Stimulated activated memory B cell treated with anti-CD40 and anti-IgM and Interleukin-4, amounts not matched to agents 10 μg/mL and 1 μg/mL and 100 μg/mL, for 72 hours (primary cell): ENCODE data around the gene CDK15.

ENCODE experiments used
- ATAC-seq: fragments of 150-1000 bp; cut with Tn5 transposase; 2 replicates; pipeline ENCODE4 v1.10.0; 2021
- H3K27ac Mint-ChIP-seq: one replicate; pipeline ENCODE4 v1.8.0; 2022; ENCODE audit warnings: mild to moderate bottlenecking, mixed read lengths
- H3K27me3 Mint-ChIP-seq: one replicate; pipeline ENCODE4 v1.8.0; 2022; ENCODE audit warnings: mixed read lengths
- H3K36me3 Mint-ChIP-seq: one replicate; pipeline ENCODE4 v1.8.0; 2022; ENCODE audit warnings: mixed read lengths
- H3K4me1 Mint-ChIP-seq: one replicate; pipeline ENCODE4 v1.8.0; 2022; ENCODE audit warnings: mixed read lengths
- H3K4me3 Mint-ChIP-seq: one replicate; pipeline ENCODE4 v1.8.0; 2022; ENCODE audit warnings: mild to moderate bottlenecking, moderate library complexity, mixed read lengths
- H3K9me3 Mint-ChIP-seq: one replicate; pipeline ENCODE4 v1.8.0; 2022; ENCODE audit warnings: mixed read lengths

Gene CDK15

GRCh38 chr2:201888426-201888800, 82.1 kb downstream of the CDK15 start:
- H3K36me3 Mint-ChIP-seq, result no peaks in the 10 kb centered on the region
- no peak overlapping the region for H3K4me3 Mint-ChIP-seq
- H3K9me3 Mint-ChIP-seq, result no peaks in the 10 kb centered on the region
- H3K27ac Mint-ChIP-seq, result no peak overlapping the region
- peaks cover 61% of the 10 kb centered on the region for H3K27me3 Mint-ChIP-seq
- no peak for ATAC-seq
- no peaks in the 10 kb centered on the region for H3K4me1 Mint-ChIP-seq

GRCh38 chr2:201890453-201890852, 84.1 kb downstream of the CDK15 start:
- no peaks in the 10 kb centered on the region for H3K36me3 Mint-ChIP-seq
- no peaks in the 10 kb centered on the region for H3K4me1 Mint-ChIP-seq
- no peak overlapping the region for H3K27ac Mint-ChIP-seq
- no peaks in the 10 kb centered on the region for H3K9me3 Mint-ChIP-seq
- ATAC-seq, result no peak
- H3K27me3 Mint-ChIP-seq, result peaks cover 45% of the 10 kb centered on the region
- no peak overlapping the region for H3K4me3 Mint-ChIP-seq

- no peak overlapping the region for H3K27ac Mint-ChIP-seq
- peaks cover 34% of the 10 kb centered on the region for H3K27me3 Mint-ChIP-seq
- no peak for ATAC-seq
- H3K36me3 Mint-ChIP-seq, result no peaks in the 10 kb centered on the region
- no peak overlapping the region for H3K4me3 Mint-ChIP-seq
- H3K4me1 Mint-ChIP-seq, result no peaks in the 10 kb centered on the region
- no peaks in the 10 kb centered on the region for H3K9me3 Mint-ChIP-seq
Observed at GRCh38 chr2:201891676-201892075, 85.3 kb downstream of the CDK15 start.

GRCh38 chr2:201892516-201892915, 86.2 kb downstream of the CDK15 start:
- Mint-ChIP-seq H3K4me3 (no peak overlapping the region), H3K4me1 (no peaks in the 10 kb centered on the region), H3K9me3 (no peaks in the 10 kb centered on the region), H3K27me3 (peaks cover 37% of the 10 kb centered on the region), H3K36me3 (no peaks in the 10 kb centered on the region), H3K27ac (no peak overlapping the region)
- no peak for ATAC-seq

GRCh38 chr2:201900362-201900761, 94.0 kb downstream of the CDK15 start:
- Mint-ChIP-seq H3K27ac (no peak overlapping the region), H3K27me3 (peaks cover 32% of the 10 kb centered on the region), H3K4me1 (peaks cover 27% of the 10 kb centered on the region), H3K9me3 (no peaks in the 10 kb centered on the region), H3K4me3 (no peak overlapping the region), H3K36me3 (no peaks in the 10 kb centered on the region)
- ATAC-seq, result peak; percentile 78

- H3K27me3 Mint-ChIP-seq, result peaks cover 41% of the 10 kb centered on the region
- H3K4me3 Mint-ChIP-seq, result peak overlapping the region; percentile 38
- H3K4me1 Mint-ChIP-seq, result peaks cover 28% of the 10 kb centered on the region
- H3K27ac Mint-ChIP-seq, result no peak overlapping the region
- no peaks in the 10 kb centered on the region for H3K9me3 Mint-ChIP-seq
- H3K36me3 Mint-ChIP-seq, result no peaks in the 10 kb centered on the region
- no peak for ATAC-seq
Observed at GRCh38 chr2:201901786-201902185, 95.4 kb downstream of the CDK15 start.

- no peak overlapping the region for H3K27ac Mint-ChIP-seq
- H3K36me3 Mint-ChIP-seq, result no peaks in the 10 kb centered on the region
- no peak overlapping the region for H3K4me3 Mint-ChIP-seq
- ATAC-seq, result peak; percentile 85
- peaks cover 20% of the 10 kb centered on the region for H3K27me3 Mint-ChIP-seq
- H3K9me3 Mint-ChIP-seq, result no peaks in the 10 kb centered on the region
- peaks cover 30% of the 10 kb centered on the region for H3K4me1 Mint-ChIP-seq
Observed at GRCh38 chr2:201904538-201905420, 98.4 kb downstream of the CDK15 start.

GRCh38 chr2:201906777-201907562, 100.6 kb downstream of the CDK15 start:
- no peaks in the 10 kb centered on the region for H3K9me3 Mint-ChIP-seq
- H3K4me1 Mint-ChIP-seq, result peaks cover 21% of the 10 kb centered on the region
- no peaks in the 10 kb centered on the region for H3K36me3 Mint-ChIP-seq
- H3K4me3 Mint-ChIP-seq, result no peak overlapping the region
- no peak for ATAC-seq
- H3K27ac Mint-ChIP-seq, result no peak overlapping the region
- H3K27me3 Mint-ChIP-seq, result peaks cover 20% of the 10 kb centered on the region

- no peaks in the 10 kb centered on the region for H3K36me3 Mint-ChIP-seq
- H3K27me3 Mint-ChIP-seq, result peaks cover 20% of the 10 kb centered on the region
- ATAC-seq, result no peak
- peaks cover 21% of the 10 kb centered on the region for H3K4me1 Mint-ChIP-seq
- no peak overlapping the region for H3K27ac Mint-ChIP-seq
- H3K9me3 Mint-ChIP-seq, result no peaks in the 10 kb centered on the region
- no peak overlapping the region for H3K4me3 Mint-ChIP-seq
Observed at GRCh38 chr2:201907563-201907881, 101.2 kb downstream of the CDK15 start.

GRCh38 chr2:201908901-201909300, 102.6 kb downstream of the CDK15 start:
- Mint-ChIP-seq H3K27me3 (peaks cover 20% of the 10 kb centered on the region), H3K9me3 (no peaks in the 10 kb centered on the region), H3K36me3 (no peaks in the 10 kb centered on the region), H3K4me1 (peaks cover 21% of the 10 kb centered on the region), H3K4me3 (no peak overlapping the region), H3K27ac (no peak overlapping the region)
- no peak for ATAC-seq

- peaks cover 18% of the 10 kb centered on the region for H3K4me1 Mint-ChIP-seq
- H3K27me3 Mint-ChIP-seq, result peaks cover 20% of the 10 kb centered on the region
- ATAC-seq, result no peak
- H3K27ac Mint-ChIP-seq, result no peak overlapping the region
- H3K4me3 Mint-ChIP-seq, result no peak overlapping the region
- no peaks in the 10 kb centered on the region for H3K9me3 Mint-ChIP-seq
- H3K36me3 Mint-ChIP-seq, result no peaks in the 10 kb centered on the region
Observed at GRCh38 chr2:201909348-201909747, 103.0 kb downstream of the CDK15 start.

- peaks cover 18% of the 10 kb centered on the region for H3K27me3 Mint-ChIP-seq
- no peak overlapping the region for H3K4me3 Mint-ChIP-seq
- H3K27ac Mint-ChIP-seq, result no peak overlapping the region
- peaks cover 12% of the 10 kb centered on the region for H3K4me1 Mint-ChIP-seq
- H3K9me3 Mint-ChIP-seq, result no peaks in the 10 kb centered on the region
- no peaks in the 10 kb centered on the region for H3K36me3 Mint-ChIP-seq
- no peak for ATAC-seq
Observed at GRCh38 chr2:201909961-201910361, 103.6 kb downstream of the CDK15 start.

- Mint-ChIP-seq H3K9me3 (no peaks in the 10 kb centered on the region), H3K4me3 (no peak overlapping the region), H3K4me1 (peaks cover 7% of the 10 kb centered on the region)
Observed at GRCh38 chr2:201911372-201911771, 105.0 kb downstream of the CDK15 start.

GRCh38 chr2:201913201-201913600, 106.9 kb downstream of the CDK15 start:
- Mint-ChIP-seq H3K4me3 (no peak overlapping the region), H3K4me1 (peaks cover 7% of the 10 kb centered on the region), H3K9me3 (no peaks in the 10 kb centered on the region), H3K27ac (no peak overlapping the region), H3K27me3 (no peaks in the 10 kb centered on the region), H3K36me3 (no peaks in the 10 kb centered on the region)
- no peak for ATAC-seq

More at GRCh38 chr2:201911372-201911771, 105.0 kb downstream of the CDK15 start:
- Mint-ChIP-seq H3K27me3 (peaks cover 8% of the 10 kb centered on the region), H3K36me3 (no peaks in the 10 kb centered on the region), H3K27ac (no peak overlapping the region)
- ATAC-seq, result no peak

GRCh38 chr2:201915446-201915845, 109.1 kb downstream of the CDK15 start:
- H3K9me3 Mint-ChIP-seq, result no peaks in the 10 kb centered on the region
- peak; percentile 78 for ATAC-seq
- no peak overlapping the region for H3K27ac Mint-ChIP-seq
- H3K4me3 Mint-ChIP-seq, result no peak overlapping the region
- no peaks in the 10 kb centered on the region for H3K36me3 Mint-ChIP-seq
- H3K27me3 Mint-ChIP-seq, result peaks cover 2% of the 10 kb centered on the region
- no peaks in the 10 kb centered on the region for H3K4me1 Mint-ChIP-seq

- Mint-ChIP-seq H3K36me3 (no peaks in the 10 kb centered on the region), H3K9me3 (no peaks in the 10 kb centered on the region), H3K4me3 (no peak overlapping the region), H3K27me3 (peaks cover 9% of the 10 kb centered on the region), H3K27ac (no peak overlapping the region), H3K4me1 (no peaks in the 10 kb centered on the region)
- no peak for ATAC-seq
Observed at GRCh38 chr2:201916565-201916964, 110.2 kb downstream of the CDK15 start.
